ENCODE results near the gene LRGUK. TPM values are rescaled to one million over a fixed set of nuclear protein-coding genes. Genes with fewer than 3 reads are reported as not detected.
A peak's percentile ranks its signal among the peaks of the same experiment; 100 is the strongest.

The LRGUK gene
- total and polyA plus RNA-seq, 2 experiments from 2014 or later = 2.4 to 7.1 TPM

DNA sequence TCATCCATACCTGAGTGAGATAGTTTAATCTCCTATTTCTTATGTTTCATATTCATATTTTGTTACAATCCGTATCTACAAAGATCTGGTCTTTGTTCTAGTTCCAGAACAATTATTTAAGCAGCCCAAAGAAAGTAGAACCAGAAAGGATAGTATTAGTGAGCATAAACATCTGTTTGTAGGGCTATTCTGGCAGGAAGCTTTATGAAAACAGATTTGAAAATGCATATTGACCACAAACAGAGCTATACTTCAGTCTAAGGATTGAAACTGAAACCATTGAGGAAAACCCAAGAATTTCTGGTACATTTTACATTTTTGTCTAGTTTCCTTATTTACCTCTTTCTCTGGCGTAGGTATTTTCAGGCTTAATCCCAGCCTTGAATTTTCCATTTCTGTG lies 28.1 kb downstream of the LRGUK start:
- Histone ChIP-seq H4K20me1 (replicated peaks; ENCODE audit: insufficient read depth) (no peaks in the 10 kb centered on the region), H3K27me3 (ENCODE audit: insufficient read depth) (no peaks in the 10 kb centered on the region), H3K4me2 (0 out of 2 replicates have a peak overlapping the region, but pooled peaks have one; percentile 25), H3F3A (replicated peaks; ENCODE audit: low read depth) (no peaks in the 10 kb centered on the region), H3K36me3 (ENCODE audit: insufficient read depth) (no peaks in the 10 kb centered on the region; the same call in 1 of the 2 replicates), H3K27ac (ENCODE audit: low read depth) (peak overlapping the region; percentile 35; the same call in 1 of the 2 replicates), H3K9me2 (ENCODE audit: insufficient read depth) (no peaks in the 10 kb centered on the region), H2AFZ (no peak overlapping the region), H3K79me2 (replicated peaks; ENCODE audit: insufficient read depth) (no peaks in the 10 kb centered on the region), H3K4me1 (ENCODE audit: insufficient read depth) (peaks cover 34% of the 10 kb centered on the region), H3K4me3 (no peak overlapping the region)
- Mint-ChIP-seq H3K4me1 (peaks cover 36% of the 10 kb centered on the region), H3K9me3 (no peaks in the 10 kb centered on the region; the same call in 2 of the 3 replicates), H3K36me3 (ENCODE audit: low read depth) (peaks cover 3% of the 10 kb centered on the region; the same call in 1 of the 3 replicates), H3K4me3 (no peak overlapping the region), H3K27me3 (ENCODE audit: insufficient read depth, low read depth, poor library complexity) (no peaks in the 10 kb centered on the region), H3K27ac (peak overlapping the region; percentile 33; the same call in 1 of the 2 replicates)
- no peak for ATAC-seq
- TF ChIP-seq, protein P1, sequence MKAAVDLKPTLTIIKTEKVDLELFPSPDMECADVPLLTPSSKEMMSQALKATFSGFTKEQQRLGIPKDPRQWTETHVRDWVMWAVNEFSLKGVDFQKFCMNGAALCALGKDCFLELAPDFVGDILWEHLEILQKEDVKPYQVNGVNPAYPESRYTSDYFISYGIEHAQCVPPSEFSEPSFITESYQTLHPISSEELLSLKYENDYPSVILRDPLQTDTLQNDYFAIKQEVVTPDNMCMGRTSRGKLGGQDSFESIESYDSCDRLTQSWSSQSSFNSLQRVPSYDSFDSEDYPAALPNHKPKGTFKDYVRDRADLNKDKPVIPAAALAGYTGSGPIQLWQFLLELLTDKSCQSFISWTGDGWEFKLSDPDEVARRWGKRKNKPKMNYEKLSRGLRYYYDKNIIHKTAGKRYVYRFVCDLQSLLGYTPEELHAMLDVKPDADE (IDR thresholded peaks at IDR 0.05) = no peak
- no peak for TF ChIP-seq JUNB (IDR thresholded peaks at IDR 0.05; ENCODE audit: unreplicated experiment)
- TF ChIP-seq EZH2phosphoT487 (IDR thresholded peaks at IDR 0.05; ENCODE audit: unreplicated experiment) = no peak
- no peak for TF ChIP-seq POLR2AphosphoS5 (IDR thresholded peaks at IDR 0.05; ENCODE audit: low read depth)
- TF ChIP-seq ZNF331 (CRISPR knock-in tag; IDR thresholded peaks at IDR 0.05; ENCODE audit: low read depth) = no peak
- no peak for TF ChIP-seq CREB1 (CRISPR knock-in tag; IDR thresholded peaks at IDR 0.05; ENCODE audit: low read depth)
- TF ChIP-seq, protein P2, sequence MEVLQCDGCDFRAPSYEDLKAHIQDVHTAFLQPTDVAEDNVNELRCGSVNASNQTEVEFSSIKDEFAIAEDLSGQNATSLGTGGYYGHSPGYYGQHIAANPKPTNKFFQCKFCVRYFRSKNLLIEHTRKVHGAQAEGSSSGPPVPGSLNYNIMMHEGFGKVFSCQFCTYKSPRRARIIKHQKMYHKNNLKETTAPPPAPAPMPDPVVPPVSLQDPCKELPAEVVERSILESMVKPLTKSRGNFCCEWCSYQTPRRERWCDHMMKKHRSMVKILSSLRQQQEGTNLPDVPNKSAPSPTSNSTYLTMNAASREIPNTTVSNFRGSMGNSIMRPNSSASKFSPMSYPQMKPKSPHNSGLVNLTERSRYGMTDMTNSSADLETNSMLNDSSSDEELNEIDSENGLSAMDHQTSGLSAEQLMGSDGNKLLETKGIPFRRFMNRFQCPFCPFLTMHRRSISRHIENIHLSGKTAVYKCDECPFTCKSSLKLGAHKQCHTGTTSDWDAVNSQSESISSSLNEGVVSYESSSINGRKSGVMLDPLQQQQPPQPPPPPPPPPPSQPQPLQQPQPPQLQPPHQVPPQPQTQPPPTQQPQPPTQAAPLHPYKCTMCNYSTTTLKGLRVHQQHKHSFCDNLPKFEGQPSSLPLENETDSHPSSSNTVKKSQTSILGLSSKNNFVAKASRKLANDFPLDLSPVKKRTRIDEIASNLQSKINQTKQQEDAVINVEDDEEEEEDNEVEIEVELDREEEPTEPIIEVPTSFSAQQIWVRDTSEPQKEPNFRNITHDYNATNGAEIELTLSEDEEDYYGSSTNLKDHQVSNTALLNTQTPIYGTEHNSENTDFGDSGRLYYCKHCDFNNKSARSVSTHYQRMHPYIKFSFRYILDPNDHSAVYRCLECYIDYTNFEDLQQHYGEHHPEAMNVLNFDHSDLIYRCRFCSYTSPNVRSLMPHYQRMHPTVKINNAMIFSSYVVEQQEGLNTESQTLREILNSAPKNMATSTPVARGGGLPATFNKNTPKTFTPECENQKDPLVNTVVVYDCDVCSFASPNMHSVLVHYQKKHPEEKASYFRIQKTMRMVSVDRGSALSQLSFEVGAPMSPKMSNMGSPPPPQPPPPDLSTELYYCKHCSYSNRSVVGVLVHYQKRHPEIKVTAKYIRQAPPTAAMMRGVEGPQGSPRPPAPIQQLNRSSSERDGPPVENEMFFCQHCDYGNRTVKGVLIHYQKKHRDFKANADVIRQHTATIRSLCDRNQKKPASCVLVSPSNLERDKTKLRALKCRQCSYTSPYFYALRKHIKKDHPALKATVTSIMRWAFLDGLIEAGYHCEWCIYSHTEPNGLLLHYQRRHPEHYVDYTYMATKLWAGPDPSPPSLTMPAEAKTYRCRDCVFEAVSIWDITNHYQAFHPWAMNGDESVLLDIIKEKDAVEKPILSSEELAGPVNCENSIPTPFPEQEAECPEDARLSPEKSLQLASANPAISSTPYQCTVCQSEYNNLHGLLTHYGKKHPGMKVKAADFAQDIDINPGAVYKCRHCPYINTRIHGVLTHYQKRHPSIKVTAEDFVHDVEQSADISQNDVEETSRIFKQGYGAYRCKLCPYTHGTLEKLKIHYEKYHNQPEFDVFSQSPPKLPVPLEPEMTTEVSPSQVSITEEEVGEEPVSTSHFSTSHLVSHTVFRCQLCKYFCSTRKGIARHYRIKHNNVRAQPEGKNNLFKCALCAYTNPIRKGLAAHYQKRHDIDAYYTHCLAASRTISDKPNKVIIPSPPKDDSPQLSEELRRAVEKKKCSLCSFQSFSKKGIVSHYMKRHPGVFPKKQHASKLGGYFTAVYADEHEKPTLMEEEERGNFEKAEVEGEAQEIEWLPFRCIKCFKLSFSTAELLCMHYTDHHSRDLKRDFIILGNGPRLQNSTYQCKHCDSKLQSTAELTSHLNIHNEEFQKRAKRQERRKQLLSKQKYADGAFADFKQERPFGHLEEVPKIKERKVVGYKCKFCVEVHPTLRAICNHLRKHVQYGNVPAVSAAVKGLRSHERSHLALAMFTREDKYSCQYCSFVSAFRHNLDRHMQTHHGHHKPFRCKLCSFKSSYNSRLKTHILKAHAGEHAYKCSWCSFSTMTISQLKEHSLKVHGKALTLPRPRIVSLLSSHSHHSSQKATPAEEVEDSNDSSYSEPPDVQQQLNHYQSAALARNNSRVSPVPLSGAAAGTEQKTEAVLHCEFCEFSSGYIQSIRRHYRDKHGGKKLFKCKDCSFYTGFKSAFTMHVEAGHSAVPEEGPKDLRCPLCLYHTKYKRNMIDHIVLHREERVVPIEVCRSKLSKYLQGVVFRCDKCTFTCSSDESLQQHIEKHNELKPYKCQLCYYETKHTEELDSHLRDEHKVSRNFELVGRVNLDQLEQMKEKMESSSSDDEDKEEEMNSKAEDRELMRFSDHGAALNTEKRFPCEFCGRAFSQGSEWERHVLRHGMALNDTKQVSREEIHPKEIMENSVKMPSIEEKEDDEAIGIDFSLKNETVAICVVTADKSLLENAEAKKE (CRISPR knock-in tag; IDR thresholded peaks at IDR 0.05) = no peak
- TF ChIP-seq NANOG (IDR thresholded peaks at IDR 0.05; ENCODE audit: borderline replicate concordance) = no peak
- TF ChIP-seq, protein P3, sequence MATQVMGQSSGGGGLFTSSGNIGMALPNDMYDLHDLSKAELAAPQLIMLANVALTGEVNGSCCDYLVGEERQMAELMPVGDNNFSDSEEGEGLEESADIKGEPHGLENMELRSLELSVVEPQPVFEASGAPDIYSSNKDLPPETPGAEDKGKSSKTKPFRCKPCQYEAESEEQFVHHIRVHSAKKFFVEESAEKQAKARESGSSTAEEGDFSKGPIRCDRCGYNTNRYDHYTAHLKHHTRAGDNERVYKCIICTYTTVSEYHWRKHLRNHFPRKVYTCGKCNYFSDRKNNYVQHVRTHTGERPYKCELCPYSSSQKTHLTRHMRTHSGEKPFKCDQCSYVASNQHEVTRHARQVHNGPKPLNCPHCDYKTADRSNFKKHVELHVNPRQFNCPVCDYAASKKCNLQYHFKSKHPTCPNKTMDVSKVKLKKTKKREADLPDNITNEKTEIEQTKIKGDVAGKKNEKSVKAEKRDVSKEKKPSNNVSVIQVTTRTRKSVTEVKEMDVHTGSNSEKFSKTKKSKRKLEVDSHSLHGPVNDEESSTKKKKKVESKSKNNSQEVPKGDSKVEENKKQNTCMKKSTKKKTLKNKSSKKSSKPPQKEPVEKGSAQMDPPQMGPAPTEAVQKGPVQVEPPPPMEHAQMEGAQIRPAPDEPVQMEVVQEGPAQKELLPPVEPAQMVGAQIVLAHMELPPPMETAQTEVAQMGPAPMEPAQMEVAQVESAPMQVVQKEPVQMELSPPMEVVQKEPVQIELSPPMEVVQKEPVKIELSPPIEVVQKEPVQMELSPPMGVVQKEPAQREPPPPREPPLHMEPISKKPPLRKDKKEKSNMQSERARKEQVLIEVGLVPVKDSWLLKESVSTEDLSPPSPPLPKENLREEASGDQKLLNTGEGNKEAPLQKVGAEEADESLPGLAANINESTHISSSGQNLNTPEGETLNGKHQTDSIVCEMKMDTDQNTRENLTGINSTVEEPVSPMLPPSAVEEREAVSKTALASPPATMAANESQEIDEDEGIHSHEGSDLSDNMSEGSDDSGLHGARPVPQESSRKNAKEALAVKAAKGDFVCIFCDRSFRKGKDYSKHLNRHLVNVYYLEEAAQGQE (IDR thresholded peaks at IDR 0.05; ENCODE audit: unreplicated experiment) = no peak
- TF ChIP-seq, protein P4, sequence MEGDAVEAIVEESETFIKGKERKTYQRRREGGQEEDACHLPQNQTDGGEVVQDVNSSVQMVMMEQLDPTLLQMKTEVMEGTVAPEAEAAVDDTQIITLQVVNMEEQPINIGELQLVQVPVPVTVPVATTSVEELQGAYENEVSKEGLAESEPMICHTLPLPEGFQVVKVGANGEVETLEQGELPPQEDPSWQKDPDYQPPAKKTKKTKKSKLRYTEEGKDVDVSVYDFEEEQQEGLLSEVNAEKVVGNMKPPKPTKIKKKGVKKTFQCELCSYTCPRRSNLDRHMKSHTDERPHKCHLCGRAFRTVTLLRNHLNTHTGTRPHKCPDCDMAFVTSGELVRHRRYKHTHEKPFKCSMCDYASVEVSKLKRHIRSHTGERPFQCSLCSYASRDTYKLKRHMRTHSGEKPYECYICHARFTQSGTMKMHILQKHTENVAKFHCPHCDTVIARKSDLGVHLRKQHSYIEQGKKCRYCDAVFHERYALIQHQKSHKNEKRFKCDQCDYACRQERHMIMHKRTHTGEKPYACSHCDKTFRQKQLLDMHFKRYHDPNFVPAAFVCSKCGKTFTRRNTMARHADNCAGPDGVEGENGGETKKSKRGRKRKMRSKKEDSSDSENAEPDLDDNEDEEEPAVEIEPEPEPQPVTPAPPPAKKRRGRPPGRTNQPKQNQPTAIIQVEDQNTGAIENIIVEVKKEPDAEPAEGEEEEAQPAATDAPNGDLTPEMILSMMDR (conservative IDR thresholded peaks at IDR 0.05; ENCODE audit: low read depth in 2 of 2) = no peak
- TF ChIP-seq ZNF114 (CRISPR knock-in tag; IDR thresholded peaks at IDR 0.05) = no peak
- TF ChIP-seq STAT1 (IDR thresholded peaks at IDR 0.05; ENCODE audit: unreplicated experiment) = no peak
- no peak for TF ChIP-seq EZH2 (IDR thresholded peaks at IDR 0.05; ENCODE audit: low read depth, unreplicated experiment)
- DNase-seq (ENCODE audit: low spot score) = no peak
